ENCODE results near the gene MTPN.

DNA sequence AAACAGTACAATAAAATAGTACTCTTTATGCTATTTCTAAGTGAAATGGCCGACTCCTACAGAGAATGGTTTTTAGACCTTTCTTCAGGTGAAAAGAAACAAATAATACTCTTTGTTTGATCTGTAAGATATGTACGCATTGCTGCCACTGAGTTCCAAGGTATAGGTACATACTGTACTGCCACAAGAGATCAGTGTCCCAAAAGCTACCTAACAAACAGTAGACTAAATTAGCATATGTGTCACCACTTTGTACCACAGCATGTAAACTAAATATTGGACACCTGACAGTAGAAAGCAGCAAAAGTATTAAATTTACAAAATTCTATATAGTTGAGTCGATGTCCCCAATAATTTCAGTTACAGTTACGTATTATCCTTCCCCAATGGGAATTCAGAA, 14.4 kb downstream of the MTPN start:
- no peak for TF ChIP-seq CTCF (IDR thresholded peaks at IDR 0.05)
- no peak for TF ChIP-seq POLR2A (IDR thresholded peaks at IDR 0.05)

Measured in Peyer's patch (tissue), 4 donors.